ENCODE measurements around the gene ABCB6.

The ABCB6 gene

GRCh38 chr2:219245148-219245898, 26.6 kb upstream of the ABCB6 start, which contains the start of the genes GLB1L and STK16:
Gene GLB1L, minus strand, starts transcription at chr2:219245444. Its CDS starts 1,871 bp downstream, at chr2:219243573.
Gene STK16, plus strand, starts transcription at chr2:219245479. Its CDS starts 521 bp downstream, at chr2:219246000.
- peak within 1 kb of the TSS; percentile 91 for H3K4me3 ChIP-seq (ENCODE audit: low read depth, low read length)
- DNase-seq (ENCODE audit: low read depth): peak; percentile 82
- in situ Hi-C loops (cut with HindIII; ENCODE audit: low sequenced_read_pairs): loop anchor here (10.0 kb wide), 1 partner anchor 119 kb away; no protein-coding TSS in a partner anchor
- TF ChIP-seq CTCF (IDR thresholded peaks at IDR 0.05; ENCODE audit: low read depth, low read length, missing control alignments): no peak

- no peak for TF ChIP-seq CTCF (IDR thresholded peaks at IDR 0.05; ENCODE audit: low read depth, low read length, missing control alignments)
- in situ Hi-C loops (cut with HindIII; ENCODE audit: low sequenced_read_pairs): loop anchor here (10.0 kb wide), 1 partner anchor 120 kb away; no protein-coding TSS in a partner anchor
Observed at GRCh38 chr2:219244789-219245147, 26.0 kb upstream of the ABCB6 start.

GRCh38 chr2:219243291-219243761, 24.6 kb upstream of the ABCB6 start:
- in situ Hi-C loops (cut with HindIII; ENCODE audit: low sequenced_read_pairs): loop anchor here (10.0 kb wide), 1 partner anchor 121 kb away; no protein-coding TSS in a partner anchor
- H3K4me3 ChIP-seq (ENCODE audit: low read depth, low read length): no peak overlapping the region
- no peak for TF ChIP-seq CTCF (IDR thresholded peaks at IDR 0.05; ENCODE audit: low read depth, low read length, missing control alignments)
- no peak for DNase-seq (ENCODE audit: low read depth)

More at GRCh38 chr2:219244789-219245147, 26.0 kb upstream of the ABCB6 start:
- DNase-seq (ENCODE audit: low read depth): no peak
- H3K4me3 ChIP-seq (ENCODE audit: low read depth, low read length): peak overlapping the region; percentile 91

GRCh38 chr2:219234331-219234730, 15.6 kb upstream of the ABCB6 start:
- in situ Hi-C loops (cut with HindIII; ENCODE audit: low sequenced_read_pairs): no loop called here
- DNase-seq (ENCODE audit: low read depth): no peak
- TF ChIP-seq CTCF (IDR thresholded peaks at IDR 0.05; ENCODE audit: low read depth, low read length, missing control alignments): no peak
- no peak overlapping the region for H3K4me3 ChIP-seq (ENCODE audit: low read depth, low read length)

- TF ChIP-seq CTCF (IDR thresholded peaks at IDR 0.05; ENCODE audit: low read depth, low read length, missing control alignments): no peak
- in situ Hi-C loops (cut with HindIII; ENCODE audit: low sequenced_read_pairs): no loop called here
- DNase-seq (ENCODE audit: low read depth): no peak
- peak overlapping the region; percentile 70 for H3K4me3 ChIP-seq (ENCODE audit: low read depth, low read length)
Observed at GRCh38 chr2:219230059-219230540, 11.3 kb upstream of the ABCB6 start.

- TF ChIP-seq CTCF (IDR thresholded peaks at IDR 0.05; ENCODE audit: low read depth, low read length, missing control alignments): no peak
- in situ Hi-C loops (cut with HindIII; ENCODE audit: low sequenced_read_pairs): loop anchor here (5.0 kb wide), 1 partner anchor 47 kb away; no protein-coding TSS in a partner anchor
- DNase-seq (ENCODE audit: low read depth): peak; percentile 96
- peak within 1 kb of the TSS; percentile 70 for H3K4me3 ChIP-seq (ENCODE audit: low read depth, low read length)
Observed at GRCh38 chr2:219229305-219230058, 10.7 kb upstream of the ABCB6 start, which contains the start of the genes ANKZF1 and ATG9A. Gene ANKZF1, plus strand, starts transcription at chr2:219229806. Its CDS starts 452 bp downstream, at chr2:219230258. Gene ATG9A, minus strand, starts transcription at chr2:219229636. Its CDS starts 1,612 bp downstream, at chr2:219228024.

Measured in astrocyte of the cerebellum (primary cell).